Adrenal gland (tissue), 12 donors: ENCODE data around the gene SEZ6L2. TPM values are rescaled to one million over a fixed set of nuclear protein-coding genes. Genes with fewer than 3 reads are reported as not detected.
A peak's percentile ranks its signal among the peaks of the same experiment; 100 is the strongest.

Experiments
- DNase-seq, 7 donors: peaks; one replicate each; pipeline ENCODE4 v3.0.0-alpha.2; 2019 to 2020
- H3K27ac ChIP-seq, 5 donors: fragments of 200-600 bp; sonication (generic) in 4 of 5; 1 replicate in 3 of 5; 2 replicates in 2 of 5; pipeline versions ENCODE4 v1.5.1 to v1.8.0; 2016 to 2020; ENCODE audit warnings: mild to moderate bottlenecking in 1 of 5
- H3K27me3 ChIP-seq: fragments of 200-600 bp; 2 replicates; pipeline ENCODE4 v1.8.0; 2021
- H3K36me3 ChIP-seq, 2 donors: fragments of 200-600 bp; replicated peaks in 1 of 2; 1 replicate in 1 of 2; 2 replicates in 1 of 2; pipeline versions ENCODE4 v1.5.1 to v1.8.0; 2018 to 2022
- H3K4me1 ChIP-seq, 2 donors: fragments of 200-600 bp; replicated peaks in 1 of 2; 1 replicate in 1 of 2; 2 replicates in 1 of 2; pipeline versions ENCODE4 v1.5.1 to v1.8.0; 2018 to 2021
- H3K4me3 ChIP-seq, 4 donors: fragments of 200-600 bp; sonication (generic) in 3 of 4; one replicate each; pipeline ENCODE4 v1.5.1; 2016 to 2018
- H3K9me3 ChIP-seq, 3 donors: fragments of 200-600 bp; sonication (generic) in 1 of 3; replicated peaks in 1 of 3; 1 replicate in 2 of 3; 2 replicates in 1 of 3; pipeline versions ENCODE4 v1.5.1 to v1.8.0; 2016 to 2021
- CTCF ChIP-seq, 6 experiments: fragments of 450-650 bp in 4 of 6; fragments of 200-600 bp in 2 of 6; sonication (generic) in 1 of 6; IDR thresholded peaks; 1 replicate in 5 of 6; 2 replicates in 1 of 6; pipeline versions ENCODE4 v1.5.1 to v1.8.0; 2016 to 2021; ENCODE audit warnings: antibody characterized with exemption in 6 of 6, mild to moderate bottlenecking in 2 of 6, moderate library complexity in 1 of 6
- POLR2A ChIP-seq, 2 donors: fragments of 450-650 bp; IDR thresholded peaks; one replicate each; pipeline ENCODE4 v1.6.1; 2017; ENCODE audit warnings: antibody characterized with exemption in 2 of 2, mild to moderate bottlenecking in 2 of 2, moderate library complexity in 1 of 2
- WGBS, 4 donors: extraction: QIAGEN DNeasy Blood & Tissue Kit in 2 of 4; methylation state at CpG; one replicate each; pipeline versions ENCODE4 v1.1.5 to v1.1.7; 2013 to 2017; 5-methylcytosine and 5-hydroxymethylcytosine counted together
- intact Hi-C, 2 donors: fragments of 100-400 bp; cut with DNase I; formaldehyde crosslinking; loops; one replicate each; pipeline versions ENCODE4 v1.14.1 to v1.15.0; 2022 to 2023
- polyA plus RNA-seq, 3 donors: library from polyadenylated mRNA; stranded (reverse); fragments of 200-250 nt in 2 of 3; fragments of 350-450 nt in 1 of 3; fragmentation: Illumina TruSeq in 1 of 3; extraction: RNeasy Lipid Tissue Mini Kit (QIAGEN cat#74804) in 1 of 3; gene quantifications; one replicate each; pipeline ENCODE4 v1.2.3, GENCODE V29; 2013 to 2014
- total RNA-seq, 9 donors: library from RNA; depleted of rRNA in 4 of 9; stranded (reverse); fragments of >200 nt in 4 of 9; fragments of 120-200 nt in 1 of 9; fragmentation: NEBNext Ultra II Directional in 1 of 9; extraction: Animal tissue kit (Norgen Biotek cat#: 25700) in 1 of 9; gene quantifications; one replicate each; pipeline versions ENCODE4 v1.1.0 to v1.2.4, GENCODE V29; 2013 to 2023
- donor health status: healthy with polysubstance abuse.
- donor health status: Bipolar disorder and iron deficiency.
- donor health status: DM: yes; HTN: yes; CAD: no.
- donor health status: DM: no; HTN: no; CAD: no.
- donor health status: DM: no; HTN: no; CAD: no.
- donor health status: DM: yes; HTN: yes; CAD: no.

The SEZ6L2 gene
- total and polyA plus RNA-seq, 12 donors = 7.5 to 302 (median 36.2) TPM

- DNase-seq = peak; percentile 76 to 89 (median 88)
- peak within 1 kb of the TSS; percentile 58 to 93 (median 84) for H3K27ac ChIP-seq
- H3K4me1 ChIP-seq = peaks cover 26 to 31% of the 10 kb centered on the region in 2 donors
- H3K36me3 ChIP-seq = peaks cover 0 to 5% of the 10 kb centered on the region in 2 donors
- no peaks in the 10 kb centered on the region for H3K9me3 ChIP-seq
- WGBS, 4 donors = 0 to 1% (median 0%) methylated on average over 19 to 89 of the region's 89 CpGs
- peak within 1 kb of the TSS; percentile 58 to 88 (median 72) for H3K4me3 ChIP-seq
- TF ChIP-seq POLR2A (IDR thresholded peaks at IDR 0.05) = peak; percentile 60 to 88
- TF ChIP-seq CTCF (IDR thresholded peaks at IDR 0.05) = no peak
- H3K27me3 ChIP-seq = no peaks in the 10 kb centered on the region
- intact Hi-C loops = loop anchor here (5.0 to 10.0 kb wide), 2 partner anchors 46 to 69 kb away; partner anchors contain the start of genes HIRIP3 (in 1 of the 2), INO80E (in 1 of the 2) and TAOK2 (in 1 of the 2)
These were observed 26.7 kb upstream of the SEZ6L2 start, which contains the start of gene KCTD13 for GRCh38 chr16:29925781-29926710. KCTD13 (minus strand) TSS chr16:29926226; CDS start chr16:29926033, 193 bp downstream.

- intact Hi-C loops = loop anchor here (5.0 to 10.0 kb wide), 2 partner anchors 47 to 70 kb away; partner anchors contain the start of genes HIRIP3 (in 1 of the 2), INO80E (in 1 of the 2) and TAOK2 (in 1 of the 2)
- Histone ChIP-seq H3K9me3 (no peaks in the 10 kb centered on the region), H3K27me3 (no peaks in the 10 kb centered on the region), H3K27ac (peak overlapping the region in 2 of 5 donors; percentile 71 to 85), H3K4me1 (peaks cover 26 to 31% of the 10 kb centered on the region in 2 donors), H3K4me3 (peak overlapping the region; percentile 58 to 88 (median 72)), H3K36me3 (peaks cover 0 to 9% of the 10 kb centered on the region in 2 donors)
- TF ChIP-seq CTCF (IDR thresholded peaks at IDR 0.05) (no peak), POLR2A (IDR thresholded peaks at IDR 0.05) (no peak)
- no peak for DNase-seq
- WGBS, 4 donors = 7 to 9% (median 8%) methylated on average over 9 of the region's 9 CpGs
These were observed 25.9 kb upstream of the SEZ6L2 start for GRCh38 chr16:29925105-29925756.

- Histone ChIP-seq H3K4me1 (peaks cover 26 to 31% of the 10 kb centered on the region in 2 donors), H3K27me3 (no peaks in the 10 kb centered on the region), H3K4me3 (no peak overlapping the region), H3K9me3 (no peaks in the 10 kb centered on the region), H3K27ac (no peak overlapping the region), H3K36me3 (peaks cover 0 to 25% of the 10 kb centered on the region in 2 donors)
- intact Hi-C loops = loop anchor here in 1 of 2 donors (10.0 kb wide), 1 partner anchor 72 kb away; the partner anchor contains the start of genes HIRIP3 and INO80E
- TF ChIP-seq POLR2A (IDR thresholded peaks at IDR 0.05) (no peak), CTCF (IDR thresholded peaks at IDR 0.05) (no peak)
- WGBS, 4 donors = 92 to 96% (median 94%) methylated on average over 10 to 12 of the region's 12 CpGs
- DNase-seq = no peak
These were observed 23.7 kb upstream of the SEZ6L2 start for GRCh38 chr16:29922986-29923501.
